SK-N-MC (cell line): Measurements from ENCODE around the gene MGMT.

ENCODE experiments used
- FOXP2 ChIP-seq: optimal IDR thresholded peaks from 2 replicates; pipeline ENCODE3; 2011; ENCODE audit warnings: mild to moderate bottlenecking, moderate library complexity; ENCODE audit not compliant: insufficient read depth; ENCODE audit errors: extremely low read length, control extremely low read depth
- POLR2AphosphoS5 ChIP-seq: IDR thresholded peaks from 2 replicates; pipeline ENCODE4 v1.6.1; 2012; ENCODE audit warnings: mild to moderate bottlenecking, low read depth, low read length, borderline replicate concordance

DNA sequence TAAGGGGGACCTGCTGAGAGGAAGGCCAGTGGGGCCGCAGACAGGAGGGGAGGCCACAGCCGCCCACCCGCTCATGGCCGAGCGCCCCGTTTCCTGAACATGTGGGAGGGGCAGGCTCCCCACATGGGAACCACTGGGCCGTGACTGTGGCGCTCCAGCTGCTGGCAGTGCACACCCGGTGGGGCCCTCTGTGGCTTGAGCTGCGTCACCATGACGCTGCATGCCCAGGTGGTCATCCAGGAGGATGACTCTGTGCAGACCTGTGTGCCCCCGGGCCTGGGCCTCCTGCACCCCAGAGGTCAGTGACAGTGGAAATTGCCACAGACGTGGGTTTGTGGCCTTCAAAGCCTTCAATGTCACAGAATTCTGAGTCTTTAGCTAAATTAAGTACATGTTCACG lies 85.1 kb downstream of the MGMT start:
- TF ChIP-seq POLR2AphosphoS5 (no peak), FOXP2 (no peak)
